Heart right ventricle (tissue), 16 donors: ENCODE measurements around the gene ABCC8. TPM values are rescaled to one million over a fixed set of nuclear protein-coding genes. Genes with fewer than 3 reads are reported as not detected.

Experiments
- ATAC-seq, 8 donors: fragments of 200-7000 bp; cut with Tn5 transposase; one replicate each; pipeline ENCODE4 v1.9.1; 2020; ENCODE audit warnings: mild to moderate bottlenecking in 8 of 8, moderate library complexity in 8 of 8, moderate number of reproducible peaks in 1 of 8
- DNase-seq, 2 donors: peaks; one replicate each; pipeline ENCODE4 v3.0.0-alpha.2; 2020
- H3K27ac ChIP-seq, 10 donors: fragments of 200-600 bp; sonication (generic) in 2 of 10; one replicate each; pipeline versions ENCODE4 v1.5.0 to v1.8.0; 2020 to 2022; ENCODE audit warnings: mild to moderate bottlenecking in 3 of 10
- H3K27me3 ChIP-seq, 7 donors: fragments of 200-600 bp; one replicate each; pipeline ENCODE4 v1.8.0; 2021 to 2022; ENCODE audit warnings: mild to moderate bottlenecking in 2 of 7
- H3K36me3 ChIP-seq, 9 donors: fragments of 200-600 bp; sonication (generic) in 1 of 9; one replicate each; pipeline versions ENCODE4 v1.5.0 to v1.8.0; 2020 to 2022; ENCODE audit warnings: mild to moderate bottlenecking in 2 of 9
- H3K4me1 ChIP-seq, 9 donors: fragments of 200-600 bp; sonication (generic) in 1 of 9; one replicate each; pipeline versions ENCODE4 v1.5.0 to v1.8.0; 2020 to 2022; ENCODE audit warnings: mild to moderate bottlenecking in 4 of 9
- H3K4me3 ChIP-seq, 10 donors: fragments of 200-600 bp; sonication (generic) in 2 of 10; one replicate each; pipeline versions ENCODE4 v1.5.0 to v1.8.0; 2020 to 2022; ENCODE audit warnings: mild to moderate bottlenecking in 7 of 10, moderate library complexity in 2 of 10
- H3K9me3 ChIP-seq, 11 donors: fragments of 200-600 bp in 10 of 11; sonication (generic) in 2 of 11; one replicate each; pipeline versions ENCODE4 v1.5.0 to v1.8.0; 2013 to 2022; ENCODE audit warnings: mild to moderate bottlenecking in 2 of 11, control low read depth in 1 of 11, moderate library complexity in 1 of 11
- WGBS, 2 donors: extraction: QIAGEN DNeasy Blood & Tissue Kit; methylation state at CpG; one replicate each; pipeline ENCODE4 v1.1.7; 2013; ENCODE audit warnings: inconsistent platforms in 1 of 2; 5-methylcytosine and 5-hydroxymethylcytosine counted together
- intact Hi-C, 10 donors: fragments of 100-400 bp; cut with DNase I; formaldehyde crosslinking; loops; one replicate each; pipeline versions ENCODE4 v1.11.1 to v1.14.2; 2022
- polyA plus RNA-seq, 2 donors: library from polyadenylated mRNA; stranded (reverse); fragments of 200-250 nt; gene quantifications; one replicate each; pipeline ENCODE4 v1.2.3, GENCODE V29; 2013
- total RNA-seq, 10 donors: library from RNA; stranded (reverse); fragmentation: NEBNext Ultra II Directional in 3 of 10; extraction: Animal tissue kit (Norgen Biotek cat#: 25700) in 3 of 10; gene quantifications; one replicate each; pipeline versions ENCODE4 v1.2.1 to v1.2.4, GENCODE V29; 2021 to 2023
- TF ChIP-seq, protein P1 (sequence below), 9 donors: fragments of 200-600 bp; sonication (generic) in 2 of 9; IDR thresholded peaks; one replicate each; pipeline versions ENCODE4 v1.5.0 to v1.8.0; 2021 to 2022; ENCODE audit warnings: antibody characterized with exemption in 9 of 9, mild to moderate bottlenecking in 5 of 9, moderate library complexity in 1 of 9
- donor health status: Arrhythmogenic right ventricular cardiomyopathy.
- donor health status: ischemic (EF 13 %, LVEDD 7.1; RV severe dilation, severe dysfunction).
- donor health status: healthy with polysubstance abuse.
- donor health status: DM: no; HTN: yes; CAD: no.
- donor health status: DM: no; HTN: no; CAD: no.
- donor health status: ischemic (EF 25% LVEDD 6.9; RV normal size, moderate dysfunction).
- donor health status: ischemic (EF 25% LVEDD 5.7; RV mildly dilated, moderate dysfunction).
- donor health status: healthy.
- donor health status: DM: yes; HTN: yes; CAD: no.
- donor health status: Ischemic cardiomyopathy.
- donor health status: ischemic (EF 35%, LVEDD 5.7; RV mildly dilated, moderate dysfunction).
- donor health status: nonischemic (EF 11% LVEDD 7.7; RV severe dilation, severe dysfunction).
- donor health status: DM: yes; HTN: yes; CAD: no.
- donor health status: PGD.
- donor health status: ischemic (EF 29% LVEDD 5.4; RV normal size, mild dysfunction).
- donor health status: nonischemic (EF 23%, LVEDD 6.1; RV moderate dilation, normal function).

The ABCC8 gene
- total and polyA plus RNA-seq, 12 donors: 0.47 to 8.6 (median 4.9) TPM

DNA sequence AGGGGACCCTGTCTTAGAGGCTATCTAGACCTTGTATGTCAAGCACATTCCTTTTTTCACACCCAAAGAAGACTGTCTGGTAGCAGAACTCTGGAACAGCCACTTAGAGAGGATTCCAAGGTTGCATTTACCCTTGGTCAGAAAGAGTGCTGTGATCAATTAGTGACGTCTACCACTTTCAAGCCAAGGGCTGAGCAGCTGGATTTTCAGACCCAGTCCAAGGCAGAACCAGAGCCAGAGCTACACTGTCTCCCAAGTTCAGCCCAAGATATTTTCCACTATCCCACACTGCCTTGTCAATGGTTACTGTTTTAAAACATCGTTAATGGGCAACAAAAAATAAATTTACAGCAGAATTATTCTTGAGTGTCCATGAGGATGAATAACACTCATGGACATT is 24.0 kb downstream of the ABCC8 start:
- 86 to 87% methylated on average over 2 of the region's 2 CpGs for WGBS, 2 donors
- DNase-seq (no peak), ATAC-seq (no peak)
- Histone ChIP-seq H3K27ac (no peak overlapping the region), H3K27me3 (no peaks in the 10 kb centered on the region), H3K36me3 (no peaks in the 10 kb centered on the region), H3K9me3 (no peaks in the 10 kb centered on the region), H3K4me1 (peaks cover 0 to 1% (median 0%) of the 10 kb centered on the region in 9 donors), H3K4me3 (no peak overlapping the region)
- intact Hi-C loops: no loop called here
- TF ChIP-seq, protein P1, sequence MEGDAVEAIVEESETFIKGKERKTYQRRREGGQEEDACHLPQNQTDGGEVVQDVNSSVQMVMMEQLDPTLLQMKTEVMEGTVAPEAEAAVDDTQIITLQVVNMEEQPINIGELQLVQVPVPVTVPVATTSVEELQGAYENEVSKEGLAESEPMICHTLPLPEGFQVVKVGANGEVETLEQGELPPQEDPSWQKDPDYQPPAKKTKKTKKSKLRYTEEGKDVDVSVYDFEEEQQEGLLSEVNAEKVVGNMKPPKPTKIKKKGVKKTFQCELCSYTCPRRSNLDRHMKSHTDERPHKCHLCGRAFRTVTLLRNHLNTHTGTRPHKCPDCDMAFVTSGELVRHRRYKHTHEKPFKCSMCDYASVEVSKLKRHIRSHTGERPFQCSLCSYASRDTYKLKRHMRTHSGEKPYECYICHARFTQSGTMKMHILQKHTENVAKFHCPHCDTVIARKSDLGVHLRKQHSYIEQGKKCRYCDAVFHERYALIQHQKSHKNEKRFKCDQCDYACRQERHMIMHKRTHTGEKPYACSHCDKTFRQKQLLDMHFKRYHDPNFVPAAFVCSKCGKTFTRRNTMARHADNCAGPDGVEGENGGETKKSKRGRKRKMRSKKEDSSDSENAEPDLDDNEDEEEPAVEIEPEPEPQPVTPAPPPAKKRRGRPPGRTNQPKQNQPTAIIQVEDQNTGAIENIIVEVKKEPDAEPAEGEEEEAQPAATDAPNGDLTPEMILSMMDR (IDR thresholded peaks at IDR 0.05): no peak

DNA sequence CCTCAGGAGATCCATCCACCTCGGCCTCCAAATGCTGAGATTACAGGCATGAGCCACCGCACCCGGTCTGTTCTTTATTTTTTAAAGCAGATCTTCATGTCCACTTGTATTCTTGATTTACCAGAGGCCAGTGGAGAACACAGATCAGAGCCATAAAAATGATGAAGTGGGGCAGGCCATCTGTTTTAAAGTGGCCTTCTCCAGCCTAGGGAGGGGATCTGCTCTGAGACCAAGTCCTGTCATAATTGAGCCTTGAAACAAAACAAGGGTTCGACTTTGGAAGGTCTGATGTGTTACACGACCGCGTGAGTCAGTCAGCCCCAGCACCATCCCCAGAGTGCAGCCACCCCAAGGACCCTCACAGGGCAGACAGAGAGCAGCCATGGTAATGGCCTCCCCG is 27.5 kb downstream of the ABCC8 start:
- TF ChIP-seq, protein P1 (IDR thresholded peaks at IDR 0.05): no peak
- no peaks in the 10 kb centered on the region for H3K36me3 ChIP-seq
- 83 to 84% methylated on average over 8 of the region's 8 CpGs for WGBS, 2 donors
- intact Hi-C loops: no loop called here
- no peaks in the 10 kb centered on the region for H3K9me3 ChIP-seq
- no peak for DNase-seq
- no peak overlapping the region for H3K27ac ChIP-seq
- no peak overlapping the region for H3K4me3 ChIP-seq
- peaks cover 0 to 6% (median 0%) of the 10 kb centered on the region in 7 donors for H3K27me3 ChIP-seq
- no peaks in the 10 kb centered on the region for H3K4me1 ChIP-seq
- ATAC-seq: no peak

DNA sequence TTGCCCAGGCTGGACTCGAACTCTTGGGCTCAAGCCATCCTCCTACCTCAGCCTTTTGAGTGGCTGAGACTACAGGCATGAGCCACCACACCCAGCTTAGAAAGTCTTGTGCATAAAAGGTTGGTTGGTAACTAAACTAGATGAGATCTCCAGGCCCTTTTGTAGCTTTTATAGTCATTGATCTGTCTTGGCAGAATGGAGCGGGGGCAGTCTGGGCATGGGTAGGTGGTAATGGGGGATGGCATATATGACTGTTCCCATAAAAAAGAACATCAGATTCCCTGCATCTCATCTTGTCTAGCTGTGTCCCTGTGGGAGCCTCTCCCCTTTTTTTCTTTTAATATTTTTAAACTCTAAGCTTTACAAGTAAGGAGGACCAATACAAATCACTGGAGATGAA is 30.2 kb downstream of the ABCC8 start:
- ATAC-seq (no peak), DNase-seq (no peak)
- intact Hi-C loops: no loop called here
- Histone ChIP-seq H3K27ac (no peak overlapping the region), H3K9me3 (no peaks in the 10 kb centered on the region), H3K4me3 (no peak overlapping the region), H3K36me3 (no peaks in the 10 kb centered on the region), H3K4me1 (no peaks in the 10 kb centered on the region), H3K27me3 (peaks cover 0 to 13% (median 0%) of the 10 kb centered on the region in 7 donors)
- 90 to 91% methylated on average over 2 of the region's 2 CpGs for WGBS, 2 donors
- TF ChIP-seq, protein P1 (IDR thresholded peaks at IDR 0.05): no peak

DNA sequence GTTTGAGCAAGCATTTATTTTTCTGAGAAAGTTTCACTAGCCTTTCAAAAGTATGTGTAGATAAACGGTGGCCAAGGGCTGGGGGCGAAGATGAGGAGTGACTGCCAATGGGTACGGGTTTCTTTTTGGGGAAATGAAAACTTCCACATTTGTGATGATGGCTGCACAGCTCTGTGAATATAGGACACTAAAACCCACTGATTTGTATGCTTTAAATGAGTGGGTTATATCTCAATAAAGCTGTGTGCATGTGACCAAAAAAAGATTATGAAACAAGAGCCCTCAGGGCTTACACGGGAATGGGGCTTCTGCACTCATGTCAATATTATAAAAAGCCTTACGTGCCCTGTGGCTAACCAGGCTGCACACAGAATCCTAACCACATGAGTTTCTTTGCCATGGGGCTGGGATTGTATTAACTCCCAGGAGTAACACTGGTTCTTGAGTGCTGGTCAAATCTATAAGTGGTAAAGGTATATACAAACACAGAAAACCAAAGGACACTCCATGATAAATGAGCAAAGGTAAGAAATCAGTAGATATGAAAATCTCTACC is 31.3 kb downstream of the ABCC8 start:
- Histone ChIP-seq H3K36me3 (no peaks in the 10 kb centered on the region), H3K4me1 (no peaks in the 10 kb centered on the region), H3K4me3 (no peak overlapping the region), H3K27ac (no peak overlapping the region), H3K27me3 (peaks cover 0 to 20% (median 0%) of the 10 kb centered on the region in 7 donors), H3K9me3 (no peaks in the 10 kb centered on the region)
- TF ChIP-seq, protein P1 (IDR thresholded peaks at IDR 0.05): no peak
- intact Hi-C loops: no loop called here
- DNase-seq (no peak), ATAC-seq (no peak)
- WGBS, 2 donors: 76 to 77% methylated on average over 5 of the region's 5 CpGs
